Left lung (tissue), 10 donors: ENCODE measurements around the gene KDM4B. TPM values are rescaled to one million over a fixed set of nuclear protein-coding genes. Genes with fewer than 3 reads are reported as not detected.

Experiments
- ATAC-seq: fragments of 200-7000 bp; cut with Tn5 transposase; one replicate; pipeline ENCODE4 v1.9.1; 2020; ENCODE audit warnings: moderate library complexity
- DNase-seq, 4 donors: peaks; one replicate each; pipeline ENCODE4 v3.0.0-alpha.2; 2013 to 2020
- H3K27ac ChIP-seq, 2 donors: fragments of 200-600 bp; sonication (generic) in 1 of 2; one replicate each; pipeline versions ENCODE4 v1.5.0 to v1.8.0; 2020 to 2021
- H3K27me3 ChIP-seq, 2 donors: fragments of 200-600 bp; sonication (generic) in 1 of 2; one replicate each; pipeline versions ENCODE4 v1.5.0 to v1.8.0; 2020 to 2021
- H3K36me3 ChIP-seq, 2 donors: fragments of 200-600 bp; sonication (generic) in 1 of 2; one replicate each; pipeline versions ENCODE4 v1.5.0 to v1.8.0; 2020 to 2021
- H3K4me1 ChIP-seq, 2 donors: fragments of 200-600 bp; one replicate each; pipeline ENCODE4 v1.8.0; 2021
- H3K4me3 ChIP-seq, 2 donors: fragments of 200-600 bp; sonication (generic) in 1 of 2; one replicate each; pipeline versions ENCODE4 v1.5.0 to v1.8.0; 2020 to 2021; ENCODE audit warnings: mild to moderate bottlenecking in 1 of 2
- H3K9me3 ChIP-seq, 2 donors: fragments of 200-600 bp; sonication (generic) in 1 of 2; one replicate each; pipeline versions ENCODE4 v1.5.0 to v1.8.0; 2020 to 2021
- intact Hi-C, 2 donors: fragments of 100-400 bp; cut with DNase I; formaldehyde crosslinking; loops; one replicate each; pipeline versions ENCODE4 v1.11.2 to v1.14.2; 2022
- polyA plus RNA-seq, 6 donors: library from polyadenylated mRNA; unstranded; fragments of 120-200 nt; gene quantifications; one replicate each; pipeline ENCODE4 v1.2.1, GENCODE V29; 2013; ENCODE audit not compliant: insufficient read length in 6 of 6
- total RNA-seq, 2 donors: library from RNA; stranded (reverse); fragmentation: NEBNext Ultra II Directional; extraction: Animal tissue kit (Norgen Biotek cat#: 25700); gene quantifications; one replicate each; pipeline ENCODE4 v1.2.1, GENCODE V29; 2021
- TF ChIP-seq, protein P1 (sequence below), 2 donors: fragments of 200-600 bp; sonication (generic) in 1 of 2; IDR thresholded peaks; one replicate each; pipeline versions ENCODE4 v1.5.0 to v1.8.0; 2021; ENCODE audit warnings: antibody characterized with exemption in 2 of 2
- donor health status: DM: no; HTN: yes; CAD: no.
- donor health status: DM: no; HTN: no; CAD: no.

Gene KDM4B
- total and polyA plus RNA-seq, 8 donors, result 24.6 to 42.1 (median 31.1) TPM

DNA sequence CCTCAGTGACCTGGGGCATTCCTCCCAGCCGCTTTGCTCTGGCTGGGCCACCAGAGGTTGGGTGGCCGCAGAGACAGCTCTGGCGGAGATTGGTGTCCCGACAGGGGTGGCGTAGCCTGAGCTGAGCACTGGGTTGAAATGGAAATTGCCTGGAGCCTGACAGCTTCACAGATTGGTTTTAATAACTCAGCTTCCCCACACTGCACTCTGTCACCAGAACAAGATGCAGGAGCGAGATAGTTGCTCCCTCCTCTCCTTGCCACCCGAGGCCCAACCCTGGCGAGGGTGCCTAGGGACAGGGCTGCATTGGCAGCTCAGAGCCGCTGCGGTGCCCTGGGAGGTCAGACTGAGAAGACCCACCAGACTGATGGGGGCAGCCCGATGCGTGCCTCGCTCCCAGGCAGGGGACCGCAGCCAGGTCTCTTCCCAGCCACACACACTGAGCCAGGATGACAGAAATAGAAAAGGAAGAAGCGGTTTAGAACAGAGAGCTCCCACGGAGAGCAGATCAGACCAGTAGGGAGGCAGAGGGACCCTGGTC, 84.1 kb downstream of the KDM4B start:
- H3K4me3 ChIP-seq, result no peak overlapping the region
- intact Hi-C loops, result no loop called here
- H3K27me3 ChIP-seq, result no peaks in the 10 kb centered on the region
- ATAC-seq, result no peak
- peaks cover 0 to 84% of the 10 kb centered on the region in 2 donors for H3K36me3 ChIP-seq
- TF ChIP-seq, protein P1, sequence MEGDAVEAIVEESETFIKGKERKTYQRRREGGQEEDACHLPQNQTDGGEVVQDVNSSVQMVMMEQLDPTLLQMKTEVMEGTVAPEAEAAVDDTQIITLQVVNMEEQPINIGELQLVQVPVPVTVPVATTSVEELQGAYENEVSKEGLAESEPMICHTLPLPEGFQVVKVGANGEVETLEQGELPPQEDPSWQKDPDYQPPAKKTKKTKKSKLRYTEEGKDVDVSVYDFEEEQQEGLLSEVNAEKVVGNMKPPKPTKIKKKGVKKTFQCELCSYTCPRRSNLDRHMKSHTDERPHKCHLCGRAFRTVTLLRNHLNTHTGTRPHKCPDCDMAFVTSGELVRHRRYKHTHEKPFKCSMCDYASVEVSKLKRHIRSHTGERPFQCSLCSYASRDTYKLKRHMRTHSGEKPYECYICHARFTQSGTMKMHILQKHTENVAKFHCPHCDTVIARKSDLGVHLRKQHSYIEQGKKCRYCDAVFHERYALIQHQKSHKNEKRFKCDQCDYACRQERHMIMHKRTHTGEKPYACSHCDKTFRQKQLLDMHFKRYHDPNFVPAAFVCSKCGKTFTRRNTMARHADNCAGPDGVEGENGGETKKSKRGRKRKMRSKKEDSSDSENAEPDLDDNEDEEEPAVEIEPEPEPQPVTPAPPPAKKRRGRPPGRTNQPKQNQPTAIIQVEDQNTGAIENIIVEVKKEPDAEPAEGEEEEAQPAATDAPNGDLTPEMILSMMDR (IDR thresholded peaks at IDR 0.05), result no peak
- no peaks in the 10 kb centered on the region for H3K9me3 ChIP-seq
- H3K4me1 ChIP-seq, result peaks cover 6 to 13% of the 10 kb centered on the region in 2 donors
- DNase-seq, result peak in 1 of 4 donors; percentile 68
- no peak overlapping the region for H3K27ac ChIP-seq

DNA sequence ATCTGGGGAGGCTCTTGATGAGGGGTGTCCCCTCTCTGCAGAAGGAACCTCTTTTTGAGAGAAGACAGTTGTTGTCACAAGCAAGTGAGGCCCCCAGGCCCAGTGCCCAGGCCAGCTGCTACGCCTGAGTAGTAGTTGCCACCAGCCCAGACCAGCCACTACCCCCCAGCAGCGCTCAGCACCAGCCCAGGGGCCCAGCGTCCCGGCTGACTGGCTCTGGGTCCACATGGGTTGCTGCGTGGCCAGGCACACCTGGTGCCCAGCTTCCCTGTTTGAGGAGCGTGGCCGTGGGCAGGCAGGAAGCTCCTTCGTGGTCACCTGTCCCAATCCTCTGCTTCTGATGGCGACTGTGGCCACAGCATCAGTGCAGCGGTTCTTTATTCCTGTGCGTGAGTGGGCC, 84.7 kb downstream of the KDM4B start:
- peaks cover 0 to 89% of the 10 kb centered on the region in 2 donors for H3K36me3 ChIP-seq
- intact Hi-C loops, result no loop called here
- ATAC-seq (no peak), DNase-seq (peak in 1 of 4 donors; percentile 75)
- no peak overlapping the region for H3K27ac ChIP-seq
- H3K4me1 ChIP-seq, result peaks cover 2 to 7% of the 10 kb centered on the region in 2 donors
- no peaks in the 10 kb centered on the region for H3K27me3 ChIP-seq
- TF ChIP-seq, protein P1 (IDR thresholded peaks at IDR 0.05), result no peak
- no peak overlapping the region for H3K4me3 ChIP-seq
- H3K9me3 ChIP-seq, result no peaks in the 10 kb centered on the region

DNA sequence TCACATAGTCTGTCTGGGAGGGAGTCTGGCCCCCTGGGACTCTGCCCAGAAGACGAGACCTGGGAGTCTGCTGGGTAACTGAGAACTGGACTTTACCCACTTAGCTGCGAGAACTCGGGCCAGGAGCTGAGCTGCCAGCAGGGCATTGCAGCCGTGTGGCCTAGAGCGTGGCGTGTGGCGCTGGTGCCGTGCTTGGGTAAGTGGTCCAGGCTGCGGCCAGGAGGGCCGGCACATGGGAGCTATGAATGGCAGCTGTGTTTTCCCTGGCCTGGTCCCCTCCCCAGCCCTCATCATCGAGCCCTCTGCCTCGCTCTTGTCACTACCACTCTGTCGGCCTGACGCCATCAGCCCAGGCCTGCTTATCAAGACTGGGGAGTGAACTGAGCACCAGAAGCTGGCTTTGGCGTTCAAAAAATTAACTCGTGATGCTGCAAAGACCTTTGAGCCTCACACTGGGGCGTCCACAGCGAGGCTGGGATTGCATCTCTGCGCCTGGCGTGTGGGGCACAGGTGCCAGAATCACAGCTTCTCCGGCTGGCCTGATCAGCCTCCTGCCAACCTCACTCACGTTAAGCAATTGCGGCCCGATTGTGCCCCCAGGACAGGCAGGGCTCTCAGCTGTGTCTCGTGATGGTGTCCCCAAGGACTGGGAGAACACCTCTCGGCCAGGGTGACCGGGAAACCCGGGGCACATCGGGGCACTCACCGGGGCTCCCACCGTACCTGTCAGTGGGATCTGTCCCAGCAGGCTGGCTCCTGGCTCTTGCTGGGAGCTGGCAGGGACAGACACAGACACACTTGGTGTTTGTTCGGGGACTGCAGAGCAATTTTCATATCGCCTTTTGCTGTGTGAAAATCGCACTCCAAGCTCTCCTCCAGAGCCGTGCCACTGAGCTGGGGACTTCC, 85.9 kb downstream of the KDM4B start:
- TF ChIP-seq, protein P1 (IDR thresholded peaks at IDR 0.05), result no peak
- no peak for ATAC-seq
- intact Hi-C loops, result no loop called here
- no peaks in the 10 kb centered on the region for H3K4me1 ChIP-seq
- no peaks in the 10 kb centered on the region for H3K27me3 ChIP-seq
- H3K4me3 ChIP-seq, result no peak overlapping the region
- H3K27ac ChIP-seq, result no peak overlapping the region
- H3K36me3 ChIP-seq, result peaks cover 0 to 91% of the 10 kb centered on the region in 2 donors
- H3K9me3 ChIP-seq, result no peaks in the 10 kb centered on the region
- DNase-seq, result peak in 1 of 4 donors; percentile 64

DNA sequence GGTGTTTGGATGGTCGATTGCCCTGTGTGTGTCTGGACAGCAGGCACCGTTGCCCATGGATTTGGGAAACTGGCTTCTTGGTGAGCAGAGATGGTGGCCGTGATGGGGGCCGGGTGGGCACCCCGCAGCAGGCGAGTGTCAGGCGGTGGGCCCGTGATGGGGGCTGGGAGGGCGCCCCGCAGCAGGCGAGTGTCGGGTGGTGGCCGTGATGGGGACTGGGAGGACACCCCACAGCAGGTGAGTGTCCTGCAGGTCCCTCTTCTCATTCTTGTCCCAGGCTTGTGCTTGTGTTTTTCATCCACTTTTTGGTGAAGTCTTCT, 86.5 kb downstream of the KDM4B start:
- TF ChIP-seq, protein P1 (IDR thresholded peaks at IDR 0.05), result no peak
- no peaks in the 10 kb centered on the region for H3K9me3 ChIP-seq
- H3K27me3 ChIP-seq, result no peaks in the 10 kb centered on the region
- ATAC-seq (no peak), DNase-seq (peak in 1 of 4 donors; percentile 65)
- intact Hi-C loops, result no loop called here
- no peaks in the 10 kb centered on the region for H3K4me1 ChIP-seq
- peaks cover 0 to 90% of the 10 kb centered on the region in 2 donors for H3K36me3 ChIP-seq
- no peak overlapping the region for H3K27ac ChIP-seq
- no peak overlapping the region for H3K4me3 ChIP-seq

DNA sequence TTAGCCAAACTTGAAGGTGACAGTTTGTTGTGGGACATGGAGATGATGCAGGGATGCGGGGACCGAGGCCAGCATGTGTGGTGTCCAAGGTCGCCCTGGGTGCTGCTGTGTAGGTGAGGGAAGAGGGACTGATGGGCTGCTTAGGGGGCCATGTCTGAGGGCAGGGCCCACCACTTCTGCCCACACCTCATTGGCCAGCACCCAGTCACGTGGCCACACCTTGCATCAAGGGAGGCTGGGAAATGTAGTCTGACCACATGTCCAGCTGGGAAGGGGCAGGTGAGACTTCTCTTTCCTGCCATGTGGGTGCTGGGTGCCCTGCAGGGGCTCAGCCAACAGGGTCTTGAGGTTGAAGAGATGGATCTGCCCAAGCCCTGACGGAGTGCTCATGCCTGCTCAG, 88.9 kb downstream of the KDM4B start:
- peaks cover 0 to 90% of the 10 kb centered on the region in 2 donors for H3K36me3 ChIP-seq
- no peak overlapping the region for H3K27ac ChIP-seq
- intact Hi-C loops, result no loop called here
- H3K4me3 ChIP-seq, result no peak overlapping the region
- TF ChIP-seq, protein P1 (IDR thresholded peaks at IDR 0.05), result no peak
- ATAC-seq (no peak), DNase-seq (no peak)
- no peaks in the 10 kb centered on the region for H3K4me1 ChIP-seq
- no peaks in the 10 kb centered on the region for H3K27me3 ChIP-seq
- peaks cover 0 to 16% of the 10 kb centered on the region in 2 donors for H3K9me3 ChIP-seq
